RWPE2 (cell line): ENCODE data around the gene TMED10.
A peak's percentile ranks its signal among the peaks of the same experiment; 100 is the strongest.

Experiments
- ATAC-seq: fragments of 200-7000 bp; cut with Tn5 transposase; 3 replicates; pipeline ENCODE4 v1.9.1; 2021; ENCODE audit warnings: low read depth
- DNase-seq: peaks from one replicate; pipeline ENCODE4 v3.0.0-alpha.2; 2020; ENCODE audit warnings: low spot score
- H3K27ac ChIP-seq: fragments of 450-650 bp; 2 replicates; pipeline ENCODE4 v1.5.1; 2017; ENCODE audit warnings: mild to moderate bottlenecking; ENCODE audit not compliant: poor library complexity, severe bottlenecking
- H3K27me3 ChIP-seq: fragments of 250-450 bp; sonication (Bioruptor Pico); 2 replicates; pipeline ENCODE4 v1.5.1; 2021; ENCODE audit warnings: mild to moderate bottlenecking, moderate library complexity; ENCODE audit not compliant: insufficient read depth, poor library complexity, severe bottlenecking
- H3K36me3 ChIP-seq: fragments of 250-450 bp; sonication (Bioruptor Pico); 2 replicates; pipeline ENCODE4 v1.5.1; 2020; ENCODE audit warnings: low read depth, mild to moderate bottlenecking, moderate library complexity
- H3K4me1 ChIP-seq: fragments of 250-450 bp; sonication (Bioruptor Pico); 2 replicates; pipeline ENCODE4 v1.5.1; 2021; ENCODE audit warnings: mild to moderate bottlenecking, moderate library complexity; ENCODE audit not compliant: insufficient read depth, poor library complexity, severe bottlenecking
- H3K4me3 ChIP-seq: fragments of 250-450 bp; sonication (Bioruptor Pico); 2 replicates; pipeline ENCODE4 v1.5.1; 2021; ENCODE audit warnings: mild to moderate bottlenecking, moderate library complexity; ENCODE audit not compliant: severe bottlenecking
- H3K9me3 ChIP-seq: fragments of 250-450 bp; sonication (Bioruptor Pico); 2 replicates; pipeline ENCODE4 v1.5.1; 2021; ENCODE audit warnings: mild to moderate bottlenecking, moderate library complexity; ENCODE audit not compliant: severe bottlenecking
- TF ChIP-seq, protein P1 (sequence below): fragments of 450-650 bp; IDR thresholded peaks from one replicate; pipeline ENCODE4 v1.5.1; 2017; ENCODE audit warnings: mild to moderate bottlenecking, moderate library complexity; ENCODE audit not compliant: poor library complexity, severe bottlenecking

The TMED10 gene

DNA sequence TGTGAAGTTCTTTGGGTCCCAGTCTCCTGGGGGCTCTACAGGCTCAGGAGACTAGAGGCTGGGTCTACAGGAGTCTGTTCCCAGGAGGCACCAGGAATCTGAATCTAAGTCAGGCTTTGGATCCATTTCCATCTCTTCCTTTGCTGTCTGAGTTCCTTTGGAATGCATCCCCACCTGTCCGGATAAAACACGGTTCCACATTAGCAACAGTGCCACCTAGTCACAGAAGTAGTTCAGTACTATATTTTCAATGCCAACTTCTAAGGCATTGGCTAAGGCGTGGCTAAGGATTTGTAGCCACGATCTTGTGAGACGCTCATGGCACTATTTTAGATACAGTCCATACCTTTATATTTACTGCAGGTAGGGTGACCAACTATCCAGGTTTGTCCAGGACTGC is 91.9 kb downstream of the TMED10 start:
- ATAC-seq (peak; percentile 78), DNase-seq (no peak)
- Histone ChIP-seq H3K27ac (no peak overlapping the region), H3K36me3 (peaks cover 70% of the 10 kb centered on the region), H3K4me1 (no peaks in the 10 kb centered on the region), H3K4me3 (no peak overlapping the region), H3K27me3 (no peaks in the 10 kb centered on the region), H3K9me3 (no peaks in the 10 kb centered on the region)
- TF ChIP-seq, protein P1, sequence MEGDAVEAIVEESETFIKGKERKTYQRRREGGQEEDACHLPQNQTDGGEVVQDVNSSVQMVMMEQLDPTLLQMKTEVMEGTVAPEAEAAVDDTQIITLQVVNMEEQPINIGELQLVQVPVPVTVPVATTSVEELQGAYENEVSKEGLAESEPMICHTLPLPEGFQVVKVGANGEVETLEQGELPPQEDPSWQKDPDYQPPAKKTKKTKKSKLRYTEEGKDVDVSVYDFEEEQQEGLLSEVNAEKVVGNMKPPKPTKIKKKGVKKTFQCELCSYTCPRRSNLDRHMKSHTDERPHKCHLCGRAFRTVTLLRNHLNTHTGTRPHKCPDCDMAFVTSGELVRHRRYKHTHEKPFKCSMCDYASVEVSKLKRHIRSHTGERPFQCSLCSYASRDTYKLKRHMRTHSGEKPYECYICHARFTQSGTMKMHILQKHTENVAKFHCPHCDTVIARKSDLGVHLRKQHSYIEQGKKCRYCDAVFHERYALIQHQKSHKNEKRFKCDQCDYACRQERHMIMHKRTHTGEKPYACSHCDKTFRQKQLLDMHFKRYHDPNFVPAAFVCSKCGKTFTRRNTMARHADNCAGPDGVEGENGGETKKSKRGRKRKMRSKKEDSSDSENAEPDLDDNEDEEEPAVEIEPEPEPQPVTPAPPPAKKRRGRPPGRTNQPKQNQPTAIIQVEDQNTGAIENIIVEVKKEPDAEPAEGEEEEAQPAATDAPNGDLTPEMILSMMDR: peak; percentile 69

DNA sequence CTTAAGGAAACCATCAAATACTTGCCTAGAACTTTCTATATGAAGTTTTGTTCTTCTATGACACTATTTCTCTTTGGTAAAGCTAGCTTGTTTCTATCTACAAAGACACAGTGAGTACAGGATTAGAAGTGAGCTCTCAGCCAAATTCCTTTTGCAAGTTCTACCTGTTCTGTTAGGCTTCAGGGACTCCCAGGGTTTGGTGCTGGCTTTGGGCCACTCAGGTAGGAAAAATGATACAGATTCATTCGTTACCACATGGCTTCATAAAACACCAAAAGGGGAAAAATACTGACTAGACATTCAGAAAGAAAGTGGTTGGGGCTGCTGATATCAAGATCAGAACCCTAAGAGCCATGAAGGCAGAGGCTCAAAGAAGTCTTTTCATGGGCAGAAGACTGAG is 93.1 kb downstream of the TMED10 start:
- H3K9me3 ChIP-seq: no peaks in the 10 kb centered on the region
- no peaks in the 10 kb centered on the region for H3K27me3 ChIP-seq
- ATAC-seq (no peak), DNase-seq (no peak)
- peaks cover 60% of the 10 kb centered on the region for H3K36me3 ChIP-seq
- H3K27ac ChIP-seq: no peak overlapping the region
- TF ChIP-seq, protein P1: no peak
- no peaks in the 10 kb centered on the region for H3K4me1 ChIP-seq
- no peak overlapping the region for H3K4me3 ChIP-seq

DNA sequence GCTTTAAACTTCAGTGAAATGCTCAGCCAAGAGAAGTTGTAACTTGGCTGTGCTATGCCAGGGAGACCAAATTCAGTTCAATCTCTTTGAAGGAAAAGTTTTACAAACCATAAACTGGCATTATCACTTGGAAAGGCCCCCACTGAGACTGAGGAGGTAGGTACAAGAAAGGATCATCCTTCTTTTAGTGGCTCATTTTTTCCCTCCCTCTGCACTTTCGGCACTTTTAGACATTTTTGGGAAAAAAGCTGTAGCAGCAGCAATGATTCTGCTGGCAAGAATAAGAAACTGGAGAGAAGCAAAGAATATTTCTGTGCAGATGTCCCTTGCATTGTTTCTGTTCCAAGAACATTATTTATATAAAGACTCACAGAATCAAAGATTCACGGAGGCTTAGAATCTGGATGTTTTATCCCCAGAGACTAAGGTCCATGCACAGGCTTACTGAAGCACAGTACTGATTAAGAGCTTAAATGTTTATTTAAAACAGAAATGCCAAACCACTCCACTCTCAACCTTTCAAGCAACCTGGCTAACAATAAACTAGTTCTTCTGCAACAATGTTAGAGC is 94.7 kb downstream of the TMED10 start:
- Histone ChIP-seq H3K9me3 (no peaks in the 10 kb centered on the region), H3K4me1 (no peaks in the 10 kb centered on the region), H3K27me3 (no peaks in the 10 kb centered on the region), H3K27ac (no peak overlapping the region), H3K4me3 (no peak overlapping the region), H3K36me3 (peaks cover 45% of the 10 kb centered on the region)
- TF ChIP-seq, protein P1: no peak
- no peak for DNase-seq
- ATAC-seq: no peak
